ENCODE data around the gene PCNA. TPM values are rescaled to one million over a fixed set of nuclear protein-coding genes. Genes with fewer than 3 reads are reported as not detected.

The PCNA gene
- total and polyA plus RNA-seq, 9 of the 15 experiments (the other 6 are each of a cell fraction or from before 2014, with no cell fraction given) = 213 to 390 (median 291) TPM

GRCh38 chr20:5126512-5127203 lies 6.9 kb upstream of the PCNA start, which contains the start of gene CDS2 (continued):
- TF ChIP-seq CEBPZ (IDR thresholded peaks at IDR 0.05; ENCODE audit: borderline replicate concordance, low read depth, low read length) (no peak), FOXJ2 (tag; IDR thresholded peaks at IDR 0.05) (no peak), TCF3 (CRISPR knock-in tag; IDR thresholded peaks at IDR 0.05) (no peak), FOXJ3 (CRISPR knock-in tag; IDR thresholded peaks at IDR 0.05) (no peak), XRCC5 (IDR thresholded peaks at IDR 0.05; ENCODE audit: low read depth, low read length) (no peak), JUN (IDR thresholded peaks at IDR 0.05; ENCODE audit: borderline replicate concordance, low read depth, low read length) (0 out of 2 replicates have a peak, but pooled peaks have one; percentile 5), JUN (CRISPR knock-in tag; IDR thresholded peaks at IDR 0.05; ENCODE audit: borderline replicate concordance) (no peak), PCBP2 (IDR thresholded peaks at IDR 0.05; ENCODE audit: low read depth, low read length, poor library complexity, severe bottlenecking) (no peak), MLX (CRISPR knock-in tag; conservative IDR thresholded peaks at IDR 0.05) (no peak), CBFA2T3 (IDR thresholded peaks at IDR 0.05) (no peak), CTCF (IDR thresholded peaks at IDR 0.05 in 2 of 3, conservative IDR thresholded peaks at IDR 0.05 in 1 of 3; ENCODE audit: insufficient read depth in 2 of 3, low read depth in 1 of 3, low read length in 3 of 3) (peak; percentile 47 to 68 (median 65); a peak in 5 of 6 replicates), MAX (CRISPR knock-in tag; IDR thresholded peaks at IDR 0.05) (no peak), ETS1 (conservative IDR thresholded peaks at IDR 0.05; ENCODE audit: control insufficient read depth, low read depth, low read length) (peak; percentile 58; the same call in 1 of the 2 replicates), ZNF253 (CRISPR knock-in tag; conservative IDR thresholded peaks at IDR 0.05) (no peak), ZNF165 (CRISPR knock-in tag; IDR thresholded peaks at IDR 0.05; ENCODE audit: borderline replicate concordance) (no peak), GATAD2A (IDR thresholded peaks at IDR 0.05) (no peak), ARHGAP35 (IDR thresholded peaks at IDR 0.05; ENCODE audit: partially characterized antibody) (no peak), HDAC3 (IDR thresholded peaks at IDR 0.05; ENCODE audit: borderline replicate concordance, partially characterized antibody) (no peak), MCM5 (IDR thresholded peaks at IDR 0.05; ENCODE audit: low read depth) (no peak), ZNF184 (CRISPR knock-in tag; IDR thresholded peaks at IDR 0.05) (no peak), PTRF (tag; IDR thresholded peaks at IDR 0.05) (no peak)

All from K562 (cell line).